Renal cortex interstitium (tissue), 11 donors: ENCODE measurements around the gene ZNF813. TPM values are rescaled to one million over a fixed set of nuclear protein-coding genes. Genes with fewer than 3 reads are reported as not detected.
"Not testable (repeated sequence)": the region's sequence is repeated elsewhere in the genome, so short reads cannot be mapped to it uniquely, and the experiment has no call there.

ENCODE experiments used
- DNase-seq, 11 donors: peaks; one replicate each; pipeline ENCODE4 v3.0.0-alpha.2; 2013; ENCODE audit warnings: low read depth in 9 of 11, low spot score in 4 of 11; ENCODE audit errors: extremely low read depth in 1 of 11
- polyA plus RNA-seq, 3 donors: library from polyadenylated mRNA; unstranded; fragments of 120-200 nt; gene quantifications; one replicate each; pipeline ENCODE4 v1.2.1, GENCODE V29; 2013; ENCODE audit not compliant: insufficient read length in 3 of 3

The ZNF813 gene
- polyA plus RNA-seq, 3 donors: 6.2 to 7.4 (median 6.5) TPM

DNA sequence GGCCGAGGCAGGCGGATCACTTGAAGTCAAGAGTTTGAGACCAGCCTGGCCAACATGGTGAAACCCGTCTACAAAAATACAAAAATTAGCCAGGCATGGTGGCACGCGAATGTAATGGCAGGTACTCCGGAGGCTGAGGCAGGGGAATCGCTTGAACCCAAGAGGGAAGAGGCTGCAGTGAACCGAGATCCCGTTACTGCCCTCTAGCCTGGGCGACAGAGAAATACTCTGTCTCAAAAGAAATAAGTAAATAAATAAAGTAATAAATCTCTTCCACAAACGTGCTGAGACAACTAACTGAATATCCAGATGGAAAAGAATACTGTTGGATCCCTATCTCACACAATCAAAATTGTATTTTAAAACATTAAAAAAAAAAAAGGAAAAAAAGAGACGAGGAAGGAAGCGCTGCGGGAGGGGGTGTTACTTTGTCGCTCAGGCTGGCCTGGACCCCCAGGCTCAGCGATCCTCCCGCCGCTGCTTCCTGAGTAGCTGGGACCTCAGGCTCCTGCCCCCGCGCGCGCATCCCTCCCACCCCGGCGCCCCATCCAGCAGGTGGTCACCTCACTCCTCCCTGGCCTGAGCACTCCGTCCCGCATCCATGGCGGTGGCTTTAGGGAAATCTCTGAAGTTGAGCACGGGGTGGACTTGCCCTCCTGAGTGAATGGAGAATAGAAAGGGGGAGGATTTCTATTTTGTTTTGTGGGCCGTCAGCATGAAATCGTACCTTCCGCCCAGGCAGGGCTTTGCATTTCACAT is 628 bp upstream of the ZNF813 start:
- DNase-seq: peak in 3 of 11 donors; percentile 6 to 24 (median 8)

DNA sequence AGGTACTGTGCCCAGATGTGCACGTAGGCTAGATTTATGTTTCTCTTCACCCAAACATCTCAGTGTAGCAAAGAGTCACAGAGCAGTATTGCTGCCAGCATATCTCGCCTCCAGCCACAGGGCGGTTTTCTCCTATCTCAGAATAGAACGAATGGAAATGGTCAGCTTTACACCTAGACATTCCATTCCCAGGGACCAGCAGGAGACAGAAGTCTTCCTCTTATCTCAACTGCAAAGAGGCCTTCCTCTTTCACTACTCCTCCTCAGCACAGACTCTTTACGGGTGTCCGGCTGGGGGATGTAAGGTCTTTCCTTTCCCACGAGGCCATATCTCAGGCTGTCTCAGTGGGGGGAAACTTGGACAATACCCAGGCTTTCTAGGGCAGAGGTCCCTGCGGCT is 1.1 kb downstream of the ZNF813 start:
- not testable (repeated sequence) for DNase-seq

DNA sequence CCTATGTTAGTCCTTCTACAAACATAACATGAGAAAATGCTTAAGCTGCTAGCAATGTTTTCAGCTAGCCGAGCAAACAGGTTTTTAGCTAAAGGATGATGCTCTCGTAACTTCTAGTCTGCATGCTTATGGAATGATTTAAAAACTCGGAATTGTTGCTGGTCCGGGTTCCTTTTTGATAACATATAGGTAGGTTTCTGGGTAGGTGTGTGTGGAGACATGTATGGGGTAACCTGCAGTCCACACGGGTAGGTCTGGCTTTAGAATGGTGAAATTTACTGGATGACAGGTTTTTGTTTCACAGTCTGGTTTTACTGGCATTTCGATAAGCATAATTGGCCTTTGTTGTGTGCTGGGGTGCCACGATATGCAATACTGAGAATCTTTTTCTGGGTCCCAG is 4.4 kb downstream of the ZNF813 start:
- DNase-seq: no peak

DNA sequence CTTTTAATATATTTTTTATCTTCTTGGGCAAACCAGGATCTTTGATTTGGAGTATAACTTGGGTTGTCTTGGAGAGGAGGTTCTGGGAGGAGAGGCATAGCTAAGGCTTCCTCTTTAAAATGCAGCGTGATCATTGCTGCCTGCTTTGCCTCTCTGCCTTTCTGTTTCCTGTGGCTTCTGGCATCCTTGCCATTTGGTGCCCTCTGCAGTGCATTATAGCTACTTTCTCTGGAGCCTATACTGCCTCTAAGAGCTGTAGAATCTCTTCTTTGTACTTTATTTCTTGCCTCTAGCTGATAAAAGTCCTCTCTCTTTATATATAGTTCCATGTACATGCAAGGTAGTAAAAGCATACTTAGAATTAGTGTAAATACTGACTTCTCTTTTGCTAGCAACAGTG is 7.3 kb downstream of the ZNF813 start:
- not testable (repeated sequence) for DNase-seq

DNA sequence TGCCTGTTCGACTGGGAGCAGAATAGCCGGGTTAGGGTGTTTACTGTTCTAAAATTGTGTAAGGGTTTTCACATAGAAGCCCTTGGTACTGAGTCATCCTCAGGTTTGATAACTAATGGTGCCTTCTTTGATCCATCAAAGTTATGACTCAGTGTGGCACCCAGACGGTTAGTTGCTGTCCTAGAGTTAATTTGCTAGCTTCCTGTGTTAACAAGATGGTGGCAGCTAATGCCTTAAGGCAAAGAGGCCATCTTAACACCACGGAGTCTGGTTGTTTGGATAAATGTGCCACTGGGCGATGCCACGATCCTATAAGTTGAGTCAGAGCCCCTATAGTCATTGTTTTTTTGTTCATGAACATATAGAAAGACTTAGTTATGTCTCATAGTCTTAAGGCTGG is 7.9 kb downstream of the ZNF813 start:
- not testable (repeated sequence) for DNase-seq

DNA sequence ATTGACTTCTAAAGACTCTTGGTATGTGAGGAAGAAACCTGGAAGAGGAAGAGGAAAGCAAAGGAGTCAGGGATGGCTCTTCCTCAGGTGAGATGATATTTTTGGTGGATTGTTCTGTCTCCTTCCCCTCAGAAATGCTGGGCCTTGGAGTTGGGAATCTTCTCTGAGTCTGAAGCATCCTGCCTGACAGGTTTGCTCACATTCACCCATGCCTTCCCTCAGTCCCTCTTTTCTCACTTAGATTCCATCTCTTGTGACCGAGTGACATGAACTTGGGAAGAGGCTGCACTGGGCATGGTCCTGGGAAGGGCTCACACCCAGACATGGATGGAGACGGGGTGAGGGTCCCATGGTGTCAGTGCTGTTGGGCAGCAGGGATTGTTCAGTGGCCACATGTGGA is 16.2 kb downstream of the ZNF813 start:
- DNase-seq: not testable (repeated sequence)

DNA sequence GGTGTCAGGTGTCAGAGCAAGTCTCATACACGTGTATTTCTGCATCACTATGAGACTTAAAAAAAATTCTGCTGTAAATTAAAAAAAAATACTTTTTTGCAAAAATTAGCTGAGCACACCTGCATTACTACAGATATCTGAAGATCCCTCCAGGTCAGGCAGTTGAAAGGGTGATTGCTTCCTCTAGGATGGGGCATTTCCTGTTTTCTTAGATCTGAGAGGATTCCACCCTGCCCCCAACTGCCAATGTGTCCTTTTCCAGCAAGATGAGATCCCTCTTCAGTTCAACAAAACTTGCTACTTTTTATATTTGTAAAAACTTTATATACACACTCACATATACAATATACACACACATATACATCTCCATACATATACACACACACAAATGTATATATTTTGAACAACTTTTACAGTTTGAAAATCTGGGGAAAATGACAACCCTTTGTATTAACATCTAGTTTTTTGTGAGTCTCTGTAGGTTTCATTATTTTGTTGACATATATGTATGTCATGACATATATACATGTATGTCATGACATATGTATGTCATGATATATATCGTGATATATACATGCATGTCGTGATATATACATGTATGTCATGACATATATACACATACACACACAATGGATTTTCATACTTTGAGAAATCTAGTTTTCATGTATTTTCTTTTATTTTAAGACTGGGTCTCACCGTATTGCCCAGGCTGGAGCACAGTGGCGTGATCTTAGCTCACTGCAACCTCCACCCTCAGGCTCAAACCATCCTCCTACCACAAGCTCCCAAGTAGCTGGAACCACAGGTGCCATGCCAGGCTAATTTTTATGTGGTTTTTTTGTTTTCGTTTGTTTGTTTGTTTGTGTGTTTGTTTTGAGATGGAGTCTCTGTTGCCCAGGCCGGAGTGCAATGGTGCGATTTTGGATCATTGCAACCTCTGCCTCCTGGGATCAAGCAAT is 17.8 kb downstream of the ZNF813 start:
- DNase-seq: no peak

DNA sequence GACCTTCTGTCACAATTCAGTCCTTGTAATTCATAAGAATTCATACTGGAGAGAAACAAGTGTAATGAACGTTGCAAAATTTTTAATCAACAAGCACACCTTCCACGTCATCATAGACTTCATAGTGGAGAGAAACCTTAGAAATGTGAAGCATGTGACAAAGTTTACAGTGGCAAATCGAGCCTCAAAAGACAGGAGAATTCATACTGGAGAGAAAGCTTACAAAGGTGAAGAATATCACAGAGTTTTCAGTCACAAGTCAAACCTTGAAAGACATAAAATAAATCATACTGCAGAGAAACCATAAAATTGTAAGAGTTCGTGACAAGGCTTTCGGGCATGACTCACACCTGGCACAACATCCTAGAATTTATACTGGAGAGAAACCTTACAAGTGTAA is 24.6 kb downstream of the ZNF813 start:
- no peak for DNase-seq

DNA sequence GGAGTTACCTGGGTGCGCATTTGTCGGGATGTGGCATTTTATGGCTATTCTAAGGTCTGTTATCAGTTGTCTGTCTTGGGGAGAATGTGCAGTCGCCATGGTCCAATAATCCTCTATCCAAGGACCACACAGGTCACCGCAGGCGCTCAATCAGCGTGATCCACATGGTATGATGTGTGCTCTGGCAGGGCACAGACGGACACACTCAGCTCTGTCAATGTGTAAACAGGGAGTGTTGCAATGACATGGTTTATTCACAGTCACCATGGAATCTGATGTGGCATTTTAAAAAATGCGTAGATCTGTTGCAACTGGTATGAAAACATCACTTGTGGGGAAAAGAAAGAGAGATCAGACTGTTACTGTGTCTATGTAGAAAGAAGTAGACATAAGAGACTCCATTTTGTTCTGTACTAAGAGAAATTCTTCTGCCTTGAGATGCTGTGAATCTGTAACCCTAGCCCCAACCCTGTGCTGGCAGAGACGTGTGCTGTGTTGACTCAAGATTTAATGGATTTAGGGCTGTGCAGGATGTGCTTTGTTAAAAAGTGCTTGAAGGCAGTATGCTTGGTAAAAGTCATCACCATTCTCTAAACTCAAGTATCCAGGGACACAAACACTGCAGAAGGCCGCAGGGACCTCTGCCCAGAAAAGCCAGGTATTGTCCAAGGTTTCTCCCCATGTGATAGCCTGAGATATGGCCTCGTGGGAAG is 29.9 kb downstream of the ZNF813 start:
- not testable (repeated sequence) for DNase-seq

DNA sequence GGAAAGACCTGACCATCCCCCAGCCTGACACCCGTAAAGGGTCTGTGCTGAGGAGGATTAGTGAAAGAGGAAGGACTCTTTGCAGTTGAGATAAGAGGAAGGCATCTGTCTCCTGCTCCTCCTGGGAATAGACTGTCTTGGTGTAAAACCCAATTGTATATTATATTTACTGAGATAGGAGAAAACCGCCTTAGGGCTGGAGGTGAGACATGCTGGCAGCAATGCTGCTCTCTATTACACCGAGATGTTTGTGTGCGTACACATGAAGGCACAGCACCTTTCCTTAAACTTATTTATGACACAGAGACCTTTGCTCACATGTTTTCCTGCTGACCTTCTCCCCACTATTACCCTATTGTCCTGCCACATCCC is 30.5 kb downstream of the ZNF813 start:
- DNase-seq: not testable (repeated sequence)

DNA sequence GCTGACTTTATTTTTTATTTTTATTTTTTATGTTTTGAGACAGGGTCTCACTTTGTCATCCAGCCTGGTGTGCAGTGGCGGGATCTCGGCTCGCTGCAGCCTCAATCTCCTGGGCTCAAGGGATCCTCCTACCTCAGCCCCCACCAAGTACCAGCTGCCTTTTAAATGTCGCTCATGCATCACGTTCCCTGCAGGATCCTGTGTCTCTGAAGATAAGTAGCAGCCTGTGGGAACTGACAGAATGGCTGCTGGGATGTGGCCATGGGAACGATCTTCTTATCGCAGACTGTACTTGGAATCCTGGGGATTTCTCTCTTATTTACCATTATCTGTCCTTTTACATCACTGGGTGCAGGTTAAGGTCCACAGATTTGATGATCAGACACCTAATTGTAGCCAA is 35.6 kb downstream of the ZNF813 start:
- DNase-seq: not testable (repeated sequence)

DNA sequence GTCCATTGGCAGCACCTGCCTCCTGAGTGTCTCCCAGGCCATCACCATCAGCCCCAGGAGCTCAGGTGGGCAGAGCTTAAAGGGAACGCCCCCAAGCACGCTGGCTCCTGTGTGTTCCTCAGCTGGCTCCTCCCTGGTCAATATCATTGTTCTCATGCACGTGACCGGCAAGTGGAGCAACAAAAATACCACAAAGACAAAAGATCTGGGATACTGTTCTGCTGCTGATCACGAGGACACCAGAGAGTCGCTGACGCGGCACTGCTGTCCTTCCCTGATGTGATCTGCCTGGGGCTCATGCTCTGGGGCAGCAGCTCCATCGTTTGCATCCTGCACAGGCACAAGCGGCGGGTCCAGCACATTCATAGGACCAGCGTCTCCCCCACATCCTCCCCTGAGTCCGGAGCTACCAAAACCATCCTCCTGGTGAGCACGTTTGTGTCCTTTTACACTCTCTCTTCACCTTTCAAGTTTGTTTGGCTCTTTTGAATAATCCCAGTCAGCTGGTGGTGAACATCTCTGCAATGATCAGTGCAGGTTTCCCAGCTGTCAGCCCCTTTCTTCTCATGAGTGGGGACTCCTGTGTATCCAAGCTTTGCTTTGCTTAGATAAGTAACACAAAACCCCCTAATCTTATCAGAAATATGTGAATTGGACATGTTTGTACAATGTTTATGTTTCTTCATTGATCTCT is 36.3 kb downstream of the ZNF813 start:
- DNase-seq: not testable (repeated sequence)

DNA sequence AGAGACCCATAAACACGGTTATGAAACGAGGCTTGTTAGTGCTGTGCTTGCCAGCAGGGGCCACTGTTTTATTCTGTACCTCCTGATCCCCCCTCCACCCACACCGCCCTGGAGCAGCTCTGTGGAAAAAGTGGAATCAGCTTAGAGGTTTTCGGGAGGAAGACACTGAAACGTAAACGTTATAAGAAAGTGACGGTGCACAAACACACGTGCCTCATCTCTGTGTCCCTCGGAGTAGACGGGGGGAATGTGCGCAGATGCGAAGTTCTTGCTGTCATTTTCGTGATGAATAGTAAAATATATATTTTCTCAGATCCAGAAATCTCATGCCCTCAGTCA is 36.8 kb downstream of the ZNF813 start:
- DNase-seq: peak in 1 of 11 donors; percentile 31

DNA sequence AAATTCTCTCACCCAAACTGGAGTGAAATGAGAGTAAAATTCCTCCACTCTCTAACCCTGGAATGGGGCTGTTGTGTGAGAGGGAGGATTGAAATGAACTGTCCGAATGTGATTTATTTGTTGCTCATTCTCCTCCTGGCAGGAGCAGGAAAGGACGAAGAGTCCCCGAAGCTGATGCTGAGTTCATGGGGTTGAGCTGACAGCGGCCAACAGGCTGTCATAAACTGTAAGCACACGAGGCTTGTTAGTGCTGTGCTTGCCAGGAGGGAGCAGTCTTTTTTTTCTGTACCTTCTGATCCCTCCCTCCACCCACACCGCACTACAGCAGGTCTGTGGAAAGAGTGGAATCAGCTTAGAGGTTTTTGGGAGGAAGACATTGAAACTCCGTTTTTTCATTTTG is 37.4 kb downstream of the ZNF813 start:
- DNase-seq: peak in 1 of 11 donors; percentile 15

DNA sequence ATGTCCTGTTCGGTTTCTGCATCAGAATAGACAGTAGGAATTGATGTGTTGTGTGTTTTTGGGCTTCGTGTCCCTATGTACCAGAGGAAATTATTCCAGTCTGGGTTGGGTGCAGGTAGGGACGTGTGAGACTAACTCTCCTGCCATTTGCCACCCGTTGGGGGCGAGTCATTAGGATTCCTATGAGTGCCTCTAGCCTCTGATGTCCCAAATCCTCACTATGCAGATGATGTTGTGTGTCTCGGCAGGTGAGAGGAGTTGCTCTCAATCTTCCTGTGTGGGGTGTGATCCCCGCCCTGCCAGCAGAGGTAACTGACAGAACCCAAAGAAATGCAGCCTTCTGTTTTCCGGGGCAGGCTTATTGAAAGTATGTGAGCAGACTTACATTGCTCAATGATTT is 39.2 kb downstream of the ZNF813 start:
- DNase-seq: no peak

DNA sequence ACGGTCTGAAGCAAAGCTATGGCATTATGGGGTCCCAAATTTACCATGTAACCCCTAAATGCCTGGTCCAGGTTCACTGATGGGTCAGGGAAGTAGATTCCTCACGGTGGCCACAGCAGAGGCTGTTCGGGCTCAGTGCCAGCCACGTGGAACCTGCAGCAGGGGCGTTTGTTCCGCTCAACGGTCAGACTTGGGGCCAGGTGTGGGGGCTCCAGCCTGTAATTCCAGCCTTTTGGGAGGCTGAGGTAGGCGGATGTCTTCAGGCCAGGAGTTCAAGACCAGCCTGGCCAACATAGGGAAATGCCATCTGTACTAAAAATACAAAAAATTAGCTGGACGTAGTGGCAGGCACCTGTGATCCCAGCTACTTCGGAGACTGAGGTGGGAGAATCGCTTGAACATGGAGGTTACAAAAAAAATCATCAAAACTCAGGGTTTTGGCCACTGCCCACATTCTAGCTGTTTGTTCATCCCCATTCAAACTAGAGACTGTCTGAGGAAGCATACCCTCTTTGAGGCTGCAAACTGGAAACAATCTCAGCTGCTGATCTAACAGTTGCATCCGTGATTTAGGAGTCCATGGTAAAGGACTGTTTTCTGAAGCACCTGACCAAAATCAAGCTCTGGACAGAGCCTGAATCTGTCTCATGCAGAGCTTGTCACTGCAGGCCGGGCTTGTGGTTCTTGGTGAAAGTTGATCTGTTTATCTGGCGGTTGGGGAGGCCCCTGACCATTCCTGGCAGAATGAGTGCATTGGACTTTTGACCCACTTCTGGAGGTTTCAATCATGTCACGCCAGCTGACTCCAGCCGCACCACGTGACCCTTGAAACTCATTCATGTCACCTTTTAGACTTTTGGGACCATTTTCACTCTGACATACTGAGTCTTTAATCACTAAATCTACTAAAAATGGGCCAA is 40.2 kb downstream of the ZNF813 start:
- DNase-seq: peak in 5 of 11 donors; percentile 29 to 75 (median 46)

DNA sequence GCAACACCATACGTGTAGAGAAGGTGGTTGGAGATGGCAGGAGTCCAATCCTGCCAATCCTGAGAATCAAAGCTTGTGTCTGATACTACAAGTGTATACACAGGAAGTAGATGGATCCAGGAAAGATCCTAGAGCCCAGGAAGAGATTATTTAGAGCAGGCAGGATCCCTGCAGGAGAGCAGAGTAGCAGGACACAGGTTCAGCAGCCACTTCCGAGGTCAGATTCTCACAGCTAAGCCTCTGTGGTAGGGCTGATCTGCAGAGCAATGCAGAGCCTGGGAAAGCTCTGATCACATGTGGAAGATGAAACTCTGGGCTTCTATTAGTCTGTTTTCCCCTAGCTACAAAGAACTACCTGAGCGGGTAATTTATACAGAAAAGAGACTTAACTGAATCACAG is 41.9 kb downstream of the ZNF813 start:
- DNase-seq: no peak

DNA sequence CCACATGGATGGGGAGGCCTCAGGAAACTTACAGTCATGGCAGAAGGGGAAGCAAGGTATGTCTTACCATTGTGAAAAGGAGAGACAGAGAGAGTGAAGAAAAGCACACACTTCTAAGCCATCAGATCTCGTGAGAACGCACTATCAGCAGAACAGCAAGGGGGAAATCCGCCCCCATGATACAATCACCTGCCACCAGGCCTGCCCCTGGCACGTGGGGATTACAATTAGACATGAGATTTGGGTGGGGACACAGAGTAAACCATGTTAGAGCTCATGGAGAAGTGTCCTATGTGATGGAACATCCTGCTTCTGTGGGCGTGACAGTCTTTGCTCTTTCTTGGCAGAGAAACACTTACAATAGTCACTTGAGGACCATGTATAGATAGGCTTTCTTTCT is 42.3 kb downstream of the ZNF813 start:
- no peak for DNase-seq
